Hepatocyte (in vitro differentiated cells): ENCODE measurements around the gene PPP2R3A.

Experiments
- CTCF ChIP-seq: fragments of 200-600 bp; sonication (generic); IDR thresholded peaks from 2 replicates; pipeline ENCODE4 v1.5.1; 2016; ENCODE audit warnings: antibody characterized with exemption, mild to moderate bottlenecking; ENCODE audit not compliant: poor library complexity
- EZH2 ChIP-seq: fragments of 200-600 bp; sonication (generic); IDR thresholded peaks from 2 replicates; pipeline ENCODE4 v1.6.1; 2016; ENCODE audit warnings: antibody characterized with exemption, mild to moderate bottlenecking, borderline replicate concordance
- EZH2phosphoT487 ChIP-seq: fragments of 200-600 bp; sonication (generic); IDR thresholded peaks from one replicate; pipeline ENCODE4 v1.6.1; 2018; ENCODE audit warnings: antibody characterized with exemption, mild to moderate bottlenecking, low read depth, moderate library complexity; ENCODE audit not compliant: unreplicated experiment, severe bottlenecking

GRCh38 chr3:136186846-136187245, 221.3 kb downstream of the PPP2R3A start:
- no peak for TF ChIP-seq CTCF
- TF ChIP-seq EZH2: no peak
- no peak for TF ChIP-seq EZH2phosphoT487
